GM12878 (cell line): Measurements from ENCODE around the gene ABHD12B.

Experiments
- CTCF ChIP-seq, 3 experiments: IDR thresholded peaks in 2 of 3; conservative IDR thresholded peaks in 1 of 3; 2 replicates each; pipeline ENCODE4 v1.5.1; 2011; ENCODE audit warnings: low read depth in 3 of 3, low read length in 3 of 3, mild to moderate bottlenecking in 3 of 3, control low read depth in 2 of 3, moderate library complexity in 2 of 3, inconsistent platforms in 1 of 3, mixed read lengths in 1 of 3; ENCODE audit not compliant: control insufficient read depth in 2 of 3, insufficient read depth in 1 of 3; ENCODE audit errors: extremely low read depth in 1 of 3
- EGR1 ChIP-seq, 2 experiments: IDR thresholded peaks; 1 replicate in 1 of 2; 2 replicates in 1 of 2; pipeline ENCODE4 v1.6.1; 2011 to 2012; ENCODE audit warnings: low read depth in 2 of 2, low read length in 2 of 2, borderline replicate concordance in 1 of 2, mild to moderate bottlenecking in 1 of 2, moderate library complexity in 1 of 2
- MLLT1 ChIP-seq: fragments of 450-650 bp; IDR thresholded peaks from 2 replicates; pipeline ENCODE4 v1.6.1; 2016; ENCODE audit warnings: mild to moderate bottlenecking
- NBN ChIP-seq: fragments of 450-650 bp; IDR thresholded peaks from 2 replicates; pipeline ENCODE4 v1.6.1; 2016
- NFYB ChIP-seq: IDR thresholded peaks from 2 replicates; pipeline ENCODE4 v1.6.1; 2011; ENCODE audit warnings: low read depth, mild to moderate bottlenecking, low read length, improper control_type of control experiment, moderate library complexity; ENCODE audit not compliant: insufficient read depth
- NRF1 ChIP-seq: conservative IDR thresholded peaks from 2 replicates; pipeline ENCODE4 v1.6.1; 2011; ENCODE audit warnings: mild to moderate bottlenecking, low read depth, low read length, improper control_type of control experiment
- POLR2A ChIP-seq: IDR thresholded peaks from 2 replicates; pipeline ENCODE4 v1.6.1; 2011; ENCODE audit warnings: low read depth, mild to moderate bottlenecking, low read length
- POLR2AphosphoS5 ChIP-seq: IDR thresholded peaks from 2 replicates; pipeline ENCODE4 v1.6.1; 2011; ENCODE audit warnings: mild to moderate bottlenecking, low read length, inconsistent platforms
- REST ChIP-seq: IDR thresholded peaks from 2 replicates; pipeline ENCODE4 v1.6.1; 2012; ENCODE audit warnings: mild to moderate bottlenecking, low read depth, low read length
- SMARCA5 ChIP-seq: fragments of 450-650 bp; IDR thresholded peaks from 2 replicates; pipeline ENCODE4 v1.6.1; 2017; ENCODE audit warnings: mild to moderate bottlenecking
- USF1 ChIP-seq: IDR thresholded peaks from 2 replicates; pipeline ENCODE4 v1.6.1; 2011; ENCODE audit warnings: borderline replicate concordance, low read depth, mild to moderate bottlenecking, moderate library complexity, mixed read lengths, low read length; ENCODE audit not compliant: insufficient read depth; ENCODE audit errors: extremely low read length
- ZNF24 ChIP-seq: fragments of 450-650 bp; IDR thresholded peaks from 2 replicates; pipeline ENCODE4 v1.6.1; 2017; ENCODE audit warnings: antibody characterized with exemption, mild to moderate bottlenecking
- ZNF274 ChIP-seq: IDR thresholded peaks from one replicate; pipeline ENCODE4 v1.8.0; 2011; ENCODE audit not compliant: insufficient read length, insufficient read depth

- TF ChIP-seq POLR2AphosphoS5 (no peak), ZNF24 (no peak), NRF1 (peak; percentile 30; the same call in 1 of the 2 replicates), CTCF (IDR thresholded peaks at IDR 0.05 in 2 of 3, conservative IDR thresholded peaks at IDR 0.05 in 1 of 3; ENCODE audit: control insufficient read depth in 2 of 3, extremely low read depth in 1 of 3, insufficient read depth in 1 of 3, low read depth in 3 of 3, low read length in 3 of 3) (no peak), USF1 (no peak), SMARCA5 (no peak), REST (no peak), EGR1 (IDR thresholded peaks at IDR 0.05; ENCODE audit: borderline replicate concordance in 1 of 2, low read depth in 2 of 2, low read length in 2 of 2) (no peak), NFYB (no peak), NBN (no peak), POLR2A (no peak), MLLT1 (no peak), ZNF274 (no peak)
Measured at GRCh38 chr14:50943943-50944646, 72.2 kb downstream of the ABHD12B start, which contains the start of gene PYGL.
